ENCODE data around the gene STAP1.
"Not testable (repeated sequence)": the region's sequence is repeated elsewhere in the genome, so short reads cannot be mapped to it uniquely, and the experiment has no call there.

The STAP1 gene

DNA sequence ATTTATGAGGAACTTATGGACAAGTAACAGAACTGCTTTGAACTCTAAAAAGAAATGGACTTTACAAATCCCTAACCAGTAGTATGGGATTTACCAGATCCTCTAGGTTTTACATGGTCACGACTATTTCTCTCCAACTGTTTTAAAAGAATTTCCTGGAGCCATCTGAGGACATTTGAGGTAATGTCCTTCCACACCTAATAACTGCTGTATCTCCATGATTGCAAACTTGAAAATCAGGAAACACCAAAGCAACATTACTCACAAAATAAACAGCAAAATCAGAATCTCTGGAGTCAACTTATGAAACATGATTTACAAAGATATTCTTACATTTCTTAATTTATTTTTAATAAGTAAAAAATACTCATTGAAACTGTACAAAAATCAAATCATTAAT is 58.0 kb downstream of the STAP1 start:
- DNase-seq (ENCODE audit: low spot score) = no peak

DNA sequence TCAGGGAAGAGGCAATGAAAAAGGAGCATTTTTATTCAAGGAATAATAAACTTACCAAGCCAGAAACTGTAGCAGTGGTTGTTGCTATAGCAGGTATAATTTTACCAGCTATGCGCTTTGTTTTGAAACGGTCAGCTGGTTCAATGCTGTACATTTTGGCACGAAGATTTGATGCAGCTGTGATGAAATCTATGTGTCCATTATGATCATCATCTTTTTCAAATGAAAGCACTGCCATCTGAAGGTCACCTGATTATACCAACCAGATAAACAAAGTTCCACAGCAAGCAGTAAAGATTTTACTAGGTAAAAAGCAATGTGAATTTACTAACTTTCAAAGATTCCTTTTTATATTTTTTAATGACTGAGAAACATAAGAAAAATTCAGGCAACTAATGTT is 66.4 kb downstream of the STAP1 start:
- DNase-seq (ENCODE audit: low spot score) = no peak

DNA sequence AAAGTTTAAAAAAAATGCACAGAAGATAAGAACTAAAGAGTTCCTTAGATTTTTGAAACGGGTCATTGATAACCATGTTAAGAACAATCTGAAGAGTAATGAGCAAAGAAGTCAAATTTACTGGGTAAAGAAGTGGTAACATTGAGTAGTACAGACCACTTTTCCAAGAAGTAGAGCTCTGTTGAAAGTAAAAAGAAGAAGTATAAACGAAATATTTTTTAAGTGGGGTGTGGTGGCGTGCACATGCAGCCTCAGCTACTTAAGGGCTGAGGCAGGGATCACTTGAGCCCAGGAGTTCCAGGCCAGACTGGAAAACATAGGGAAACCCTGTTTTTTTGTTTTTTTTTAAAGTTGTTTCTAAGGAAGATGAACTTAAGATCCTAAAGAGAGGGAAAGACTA is 74.0 kb downstream of the STAP1 start:
- no peak for DNase-seq (ENCODE audit: low spot score)

DNA sequence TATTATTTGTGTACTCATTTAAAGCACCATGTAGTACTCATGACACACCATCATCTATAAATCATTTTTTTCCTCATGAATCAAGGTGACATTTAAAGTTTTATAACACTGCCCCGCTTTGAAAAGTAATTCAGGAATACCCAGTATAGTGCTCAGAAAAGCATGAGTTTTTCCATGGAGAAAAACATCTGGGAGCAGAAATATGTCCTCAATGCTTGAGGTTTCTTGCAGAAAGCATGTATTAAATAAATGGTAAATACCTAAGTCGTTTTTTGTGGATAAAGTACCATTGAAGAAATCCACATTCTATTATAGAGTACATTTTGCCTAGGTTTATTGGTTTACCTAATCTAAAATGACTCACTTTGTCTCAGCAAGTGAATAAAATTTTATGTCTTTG is 76.2 kb downstream of the STAP1 start:
- DNase-seq (ENCODE audit: low spot score) = no peak

DNA sequence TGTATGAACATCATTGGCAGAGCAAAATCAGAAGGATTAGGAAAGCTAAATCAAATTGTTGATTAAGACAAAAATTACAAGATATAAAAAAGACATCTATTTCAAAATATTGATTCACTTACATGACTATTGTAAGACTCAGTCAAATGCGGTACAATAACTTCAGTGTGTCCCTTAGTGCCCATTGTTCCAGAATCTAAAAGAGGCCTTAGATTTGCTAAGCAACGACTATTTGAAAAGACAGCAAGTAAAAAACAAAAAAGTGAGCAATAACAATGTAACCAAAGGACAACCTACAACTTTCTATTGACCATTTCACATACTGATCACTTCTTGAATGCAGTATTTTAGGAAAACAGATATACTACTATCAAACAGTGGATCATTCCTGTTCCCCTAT is 76.8 kb downstream of the STAP1 start:
- no peak for DNase-seq (ENCODE audit: low spot score)

DNA sequence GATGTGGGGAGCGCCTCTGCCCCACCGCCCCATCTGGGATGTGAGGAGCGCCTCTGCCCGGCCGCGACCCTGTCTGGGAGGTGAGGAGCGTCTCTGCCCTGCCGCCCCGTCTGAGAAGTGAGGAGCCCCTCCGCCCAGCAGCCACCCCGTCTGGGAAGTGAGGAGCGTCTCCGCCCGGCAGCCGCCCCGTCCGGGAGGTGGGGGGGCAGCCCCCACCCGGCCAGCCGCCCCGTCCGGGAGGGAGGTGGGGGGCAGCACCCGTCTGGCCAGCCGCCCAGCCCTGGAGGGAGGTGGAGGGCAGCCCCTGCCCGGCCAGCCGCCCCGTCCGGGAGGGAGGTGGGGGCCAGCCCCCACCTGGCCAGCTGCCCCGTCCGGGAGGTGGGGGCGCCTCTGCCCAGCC is 78.5 kb downstream of the STAP1 start:
- DNase-seq (ENCODE audit: low spot score) = not testable (repeated sequence)

DNA sequence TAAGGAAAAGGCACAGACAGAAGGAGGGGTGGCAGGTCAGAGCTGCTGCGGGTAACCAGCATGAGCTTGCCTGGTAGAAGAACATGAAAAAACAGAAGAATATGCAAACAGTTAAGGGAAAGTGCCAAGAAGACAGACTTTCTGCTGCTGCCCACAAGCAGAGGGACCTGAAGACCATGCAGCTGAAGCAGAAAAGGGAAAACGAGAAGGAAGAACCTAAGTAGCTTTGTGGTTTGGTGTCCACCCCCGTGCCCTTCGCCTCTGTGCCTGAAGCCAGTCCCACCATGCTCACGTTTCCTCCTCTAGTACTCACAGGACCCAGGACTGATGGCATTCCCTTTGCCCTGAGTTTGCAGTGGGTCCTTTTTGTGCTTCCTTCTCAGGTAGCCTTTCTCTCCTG is 79.6 kb downstream of the STAP1 start:
- no peak for DNase-seq (ENCODE audit: low spot score)

DNA sequence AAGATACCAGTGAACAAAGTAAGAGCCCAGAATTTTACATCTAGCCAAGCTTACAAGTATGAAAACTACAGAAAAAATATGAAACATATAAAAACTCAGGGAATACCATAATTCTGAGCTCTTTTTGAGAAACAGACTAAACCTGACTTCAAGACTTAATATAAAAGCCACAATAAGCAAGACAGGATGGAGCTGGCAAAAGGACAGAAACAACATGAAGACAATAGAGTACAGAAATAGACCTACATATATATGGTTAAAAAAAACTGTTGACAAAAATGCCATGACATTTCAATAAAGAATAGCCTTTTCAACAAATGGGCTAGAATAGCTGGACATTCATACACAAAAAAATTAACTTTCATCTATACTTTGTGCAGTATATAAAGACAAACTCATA is 93.0 kb downstream of the STAP1 start:
- no peak for DNase-seq (ENCODE audit: low spot score)
